ENCODE data around the gene PSMB11.

DNA sequence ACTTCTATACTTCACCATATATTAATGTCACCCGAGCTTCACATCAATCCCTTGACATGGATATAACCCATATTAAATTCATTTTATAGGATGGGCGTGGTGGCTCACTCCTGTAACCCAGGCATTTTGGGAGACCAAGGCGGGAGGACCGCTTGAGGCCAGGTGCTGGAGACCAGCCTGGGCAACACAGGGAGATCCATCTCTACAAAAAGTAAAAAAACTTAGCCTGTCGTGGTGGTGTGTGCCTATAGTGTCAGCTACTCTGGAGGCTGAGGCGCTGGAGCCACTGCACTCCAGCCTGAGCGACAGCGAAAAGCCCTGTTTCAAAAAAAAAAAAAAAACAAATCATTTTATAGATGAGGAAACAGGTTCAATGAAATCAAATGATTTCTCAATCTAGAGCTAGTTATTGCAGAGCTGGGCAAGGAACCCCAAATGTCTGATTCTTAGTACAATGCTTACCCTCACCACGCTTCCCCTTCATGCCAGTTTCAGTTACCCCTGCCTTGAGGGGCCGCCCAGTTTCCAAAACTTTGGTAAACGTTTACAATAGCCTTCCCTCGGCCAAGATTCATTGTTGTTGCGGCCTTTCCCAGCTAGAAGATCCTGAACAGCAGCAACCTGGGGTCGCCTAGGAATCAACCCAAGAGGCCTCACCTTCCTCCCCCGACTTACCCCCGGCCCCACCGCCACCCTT is 8.1 kb upstream of the PSMB11 start:
- TF ChIP-seq, protein P1, sequence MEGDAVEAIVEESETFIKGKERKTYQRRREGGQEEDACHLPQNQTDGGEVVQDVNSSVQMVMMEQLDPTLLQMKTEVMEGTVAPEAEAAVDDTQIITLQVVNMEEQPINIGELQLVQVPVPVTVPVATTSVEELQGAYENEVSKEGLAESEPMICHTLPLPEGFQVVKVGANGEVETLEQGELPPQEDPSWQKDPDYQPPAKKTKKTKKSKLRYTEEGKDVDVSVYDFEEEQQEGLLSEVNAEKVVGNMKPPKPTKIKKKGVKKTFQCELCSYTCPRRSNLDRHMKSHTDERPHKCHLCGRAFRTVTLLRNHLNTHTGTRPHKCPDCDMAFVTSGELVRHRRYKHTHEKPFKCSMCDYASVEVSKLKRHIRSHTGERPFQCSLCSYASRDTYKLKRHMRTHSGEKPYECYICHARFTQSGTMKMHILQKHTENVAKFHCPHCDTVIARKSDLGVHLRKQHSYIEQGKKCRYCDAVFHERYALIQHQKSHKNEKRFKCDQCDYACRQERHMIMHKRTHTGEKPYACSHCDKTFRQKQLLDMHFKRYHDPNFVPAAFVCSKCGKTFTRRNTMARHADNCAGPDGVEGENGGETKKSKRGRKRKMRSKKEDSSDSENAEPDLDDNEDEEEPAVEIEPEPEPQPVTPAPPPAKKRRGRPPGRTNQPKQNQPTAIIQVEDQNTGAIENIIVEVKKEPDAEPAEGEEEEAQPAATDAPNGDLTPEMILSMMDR (IDR thresholded peaks at IDR 0.05), result no peak
- TF ChIP-seq POLR2A (IDR thresholded peaks at IDR 0.05), result no peak
